ENCODE data around the gene ERAP2.
"Not testable (repeated sequence)": the region's sequence is repeated elsewhere in the genome, so short reads cannot be mapped to it uniquely, and the experiment has no call there.

The ERAP2 gene

DNA sequence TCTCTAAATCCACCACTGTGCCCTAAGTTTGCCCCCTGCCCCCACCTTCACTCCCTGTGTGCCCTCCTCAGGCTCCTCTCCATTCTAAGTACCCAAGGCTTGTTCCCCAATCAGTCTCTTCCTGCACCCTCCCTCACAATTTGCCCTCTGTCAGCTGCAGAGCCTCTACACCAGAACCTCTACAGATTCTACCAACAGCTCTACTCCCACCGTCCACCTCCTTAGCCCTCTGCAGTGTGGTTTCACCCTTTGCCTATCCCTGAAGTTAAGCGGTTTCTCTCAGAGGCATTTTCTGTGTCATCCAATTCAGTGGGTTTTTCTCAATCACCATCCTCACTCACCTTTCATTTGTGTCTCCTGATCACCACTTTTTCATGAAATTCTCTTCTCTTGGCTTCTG is 13.2 kb upstream of the ERAP2 start:
- DNase-seq, result no peak

DNA sequence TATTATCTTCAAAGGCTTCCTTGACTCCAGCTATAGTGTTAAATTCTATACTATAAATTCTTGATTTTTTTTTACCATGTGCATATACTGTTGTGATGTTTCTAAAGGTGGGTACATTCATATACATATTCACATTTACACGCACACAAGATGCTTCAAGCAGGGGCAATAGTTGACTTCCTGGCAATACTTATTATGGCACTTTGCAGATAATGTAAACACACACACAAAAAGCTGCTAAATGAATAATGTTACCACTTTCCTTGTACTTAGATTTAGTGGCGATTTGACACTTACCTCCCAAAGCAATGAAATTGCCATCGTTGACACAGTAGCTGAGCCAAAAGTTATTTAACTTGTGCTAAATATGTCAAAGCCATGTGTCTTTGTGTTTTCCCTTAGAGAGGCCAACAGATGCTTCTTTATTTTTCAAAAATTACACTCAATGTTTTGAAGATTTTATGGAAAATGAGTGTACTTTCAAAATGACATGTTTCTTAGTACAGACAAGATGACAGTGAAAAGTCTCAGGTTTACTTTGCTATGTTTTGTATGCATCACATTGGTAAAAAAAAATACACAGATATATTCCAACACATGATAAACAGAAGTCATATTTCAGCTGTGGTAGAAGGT is 12.2 kb upstream of the ERAP2 start:
- no peak for DNase-seq

DNA sequence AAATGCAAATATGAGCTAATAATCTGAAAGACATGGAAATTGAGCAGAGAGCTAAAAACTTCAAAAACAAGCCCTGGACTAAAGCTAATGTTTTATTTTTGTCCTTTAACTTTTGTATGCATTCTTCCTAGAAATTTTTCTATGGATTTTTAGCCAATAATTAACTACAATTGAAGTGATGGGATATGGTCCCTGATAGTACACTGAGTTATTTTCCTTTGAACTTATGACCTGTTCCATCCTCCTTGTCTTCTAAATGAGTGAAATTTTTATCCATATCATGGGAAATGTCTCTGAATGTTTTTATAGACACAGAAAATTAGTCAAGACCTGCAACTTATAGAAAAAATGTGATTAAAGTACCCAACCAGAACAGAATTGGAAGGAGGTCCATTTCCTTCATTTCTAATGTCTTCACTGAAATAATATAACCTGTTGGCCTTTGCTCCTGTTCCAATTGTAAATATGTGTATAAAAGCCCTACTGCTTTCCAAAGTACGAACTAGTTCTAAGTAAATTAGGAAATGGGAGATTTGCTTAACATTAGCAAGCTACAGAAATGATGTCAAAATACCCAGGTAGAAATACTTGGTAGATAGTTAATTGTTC is 11.3 kb upstream of the ERAP2 start:
- no peak for DNase-seq

DNA sequence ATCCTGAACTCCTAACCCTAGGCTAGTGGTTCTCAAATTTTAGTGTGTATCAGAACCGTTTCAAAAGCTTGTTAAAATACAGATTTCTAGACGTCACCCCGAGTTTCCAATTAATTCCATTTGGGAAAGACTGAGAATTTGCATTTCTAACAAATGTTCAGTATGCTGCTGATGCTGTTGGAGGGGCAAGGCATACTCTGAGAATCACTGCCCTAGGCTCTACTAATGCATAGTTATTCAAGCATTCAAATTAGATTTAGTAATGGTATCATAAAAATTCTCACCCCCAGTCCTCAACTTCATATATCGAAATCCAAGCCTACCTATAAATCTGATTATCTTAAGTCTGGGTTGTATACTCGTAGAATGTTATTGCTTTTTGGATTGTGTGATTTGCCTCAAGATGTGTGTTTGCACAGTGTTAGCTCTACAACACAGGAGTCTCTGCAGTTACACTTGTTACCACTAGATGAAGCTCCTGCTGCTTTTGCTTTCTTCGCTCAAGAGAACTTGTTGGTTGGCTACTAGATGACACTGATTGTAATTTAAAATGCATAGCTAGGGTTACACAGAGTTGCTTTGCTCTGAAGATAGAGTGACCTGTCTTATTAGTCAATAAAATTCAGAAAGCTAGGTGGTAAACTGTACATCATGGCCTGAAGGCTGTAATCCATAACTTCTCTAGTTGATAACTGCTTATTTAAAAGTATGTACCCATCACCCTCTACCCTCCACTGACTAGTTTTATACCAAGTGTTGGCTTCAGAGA is 7.5 kb upstream of the ERAP2 start:
- DNase-seq, result peak; percentile 71

DNA sequence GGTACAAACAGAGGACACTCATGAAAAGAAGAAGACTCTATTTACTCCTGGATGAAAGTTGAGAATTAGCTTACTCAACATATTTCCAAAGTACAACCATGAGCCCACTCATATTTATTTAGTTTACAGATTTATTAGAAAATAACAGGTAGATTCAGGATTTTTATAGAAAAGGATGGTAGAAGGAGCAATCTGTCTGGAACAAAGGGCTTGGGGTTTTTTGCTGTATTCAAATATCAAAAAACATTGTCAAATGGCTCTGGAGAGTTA is 7.0 kb upstream of the ERAP2 start:
- no peak for DNase-seq

DNA sequence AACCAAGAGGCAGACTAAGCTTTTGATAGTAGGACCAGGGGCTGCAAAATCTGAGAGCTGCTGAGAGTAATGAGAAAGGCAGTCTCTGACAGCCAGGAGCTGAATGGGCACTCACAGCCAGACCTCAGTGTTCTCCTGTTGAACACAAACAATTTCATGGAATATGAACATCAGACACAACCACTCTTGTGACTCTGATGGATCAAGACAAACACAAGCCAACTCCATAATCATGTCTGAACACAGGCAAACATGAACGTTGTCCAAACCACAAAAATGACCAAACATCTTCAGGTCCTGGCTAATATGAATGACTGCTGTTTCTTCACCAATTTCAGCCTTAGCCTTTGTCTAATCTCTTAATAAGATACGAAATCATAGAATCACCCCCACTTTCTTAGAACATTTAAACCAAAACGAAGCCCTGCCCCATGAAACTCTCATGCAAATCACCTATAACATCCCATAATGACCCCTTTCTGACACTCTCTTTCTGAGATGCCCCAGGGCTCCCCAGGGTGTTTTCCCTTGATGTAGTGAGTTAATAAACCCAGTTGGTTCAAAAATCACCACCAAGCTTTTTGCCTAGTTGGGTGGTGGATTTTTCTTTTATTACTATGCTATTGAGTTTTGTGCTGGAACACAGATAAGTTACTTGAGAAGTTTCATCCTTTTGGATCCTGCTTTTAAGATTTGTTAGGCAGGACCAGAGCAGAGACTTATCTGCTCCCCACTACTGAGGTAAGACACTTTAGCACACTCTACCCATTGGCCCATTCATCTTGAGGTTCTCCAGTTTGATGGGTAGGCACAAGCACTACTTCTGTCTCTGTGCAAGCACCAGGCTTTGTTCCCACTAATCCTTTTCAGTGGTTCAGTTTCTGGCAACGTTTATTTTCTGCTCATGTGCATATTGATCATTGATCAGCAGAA is 5.9 kb upstream of the ERAP2 start:
- DNase-seq, result no peak

DNA sequence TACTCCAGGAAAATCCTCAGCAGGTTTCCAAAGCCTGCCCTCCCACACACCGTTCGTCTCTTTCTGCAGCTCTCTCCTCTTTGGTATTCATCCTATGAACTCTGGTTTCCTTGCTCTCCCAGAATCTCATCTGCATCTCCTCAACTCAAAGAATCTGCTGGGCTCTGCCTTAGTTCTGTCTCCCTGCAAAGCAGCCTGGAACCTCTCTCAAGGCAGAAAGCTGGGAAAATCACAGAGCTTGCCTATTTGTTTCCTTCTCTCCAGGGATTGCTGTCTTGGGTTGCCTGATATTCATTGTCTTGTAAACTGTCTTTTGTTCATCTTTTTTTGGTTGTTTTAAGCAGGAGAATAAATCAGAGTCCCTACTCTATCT is 5.3 kb upstream of the ERAP2 start:
- DNase-seq, result no peak

- no peak for DNase-seq
These were observed 4.6 kb upstream of the ERAP2 start for GRCh38 chr5:96871686-96872085.

DNA sequence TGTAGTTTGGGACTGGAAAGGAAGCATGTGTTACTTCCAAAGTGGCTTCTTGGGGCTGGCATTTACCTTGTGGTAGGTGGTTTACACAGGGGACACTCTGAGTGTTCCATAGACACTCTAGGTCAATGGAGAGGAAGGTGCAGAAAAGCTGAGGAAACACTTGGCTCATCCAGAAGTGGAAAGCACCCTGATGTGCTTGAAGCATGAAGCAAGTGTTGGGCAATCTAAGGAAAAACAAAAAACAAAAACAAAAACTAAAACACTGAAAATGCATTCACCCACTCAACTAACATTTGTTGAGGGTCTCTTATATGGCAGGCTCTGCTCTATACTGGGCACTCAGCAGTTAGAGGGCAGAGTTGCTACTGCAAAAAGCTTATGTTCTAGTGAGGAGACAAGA is 2.9 kb upstream of the ERAP2 start:
- DNase-seq, result no peak

GRCh38 chr5:96874631-96875030 is 1.7 kb upstream of the ERAP2 start:
- DNase-seq, result no peak

GRCh38 chr5:96875791-96876291 is 459 bp upstream of the ERAP2 start:
- DNase-seq, result peak; percentile 23

- not testable (repeated sequence) for DNase-seq
These were observed 723 bp downstream of the ERAP2 start for GRCh38 chr5:96876977-96877469.

DNA sequence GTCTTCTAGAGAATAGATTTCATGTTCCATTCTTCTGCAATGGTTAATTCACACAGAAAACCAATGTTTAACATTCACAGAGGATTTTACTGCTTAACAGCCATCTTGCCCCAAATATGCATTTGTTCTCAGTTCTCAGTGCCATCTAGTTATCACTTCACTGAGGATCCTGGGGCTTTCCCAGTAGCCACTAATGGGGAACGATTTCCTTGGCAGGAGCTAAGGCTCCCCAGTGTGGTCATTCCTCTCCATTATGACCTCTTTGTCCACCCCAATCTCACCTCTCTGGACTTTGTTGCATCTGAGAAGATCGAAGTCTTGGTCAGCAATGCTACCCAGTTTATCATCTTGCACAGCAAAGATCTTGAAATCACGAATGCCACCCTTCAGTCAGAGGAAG is 3.4 kb downstream of the ERAP2 start:
- DNase-seq, result no peak

DNA sequence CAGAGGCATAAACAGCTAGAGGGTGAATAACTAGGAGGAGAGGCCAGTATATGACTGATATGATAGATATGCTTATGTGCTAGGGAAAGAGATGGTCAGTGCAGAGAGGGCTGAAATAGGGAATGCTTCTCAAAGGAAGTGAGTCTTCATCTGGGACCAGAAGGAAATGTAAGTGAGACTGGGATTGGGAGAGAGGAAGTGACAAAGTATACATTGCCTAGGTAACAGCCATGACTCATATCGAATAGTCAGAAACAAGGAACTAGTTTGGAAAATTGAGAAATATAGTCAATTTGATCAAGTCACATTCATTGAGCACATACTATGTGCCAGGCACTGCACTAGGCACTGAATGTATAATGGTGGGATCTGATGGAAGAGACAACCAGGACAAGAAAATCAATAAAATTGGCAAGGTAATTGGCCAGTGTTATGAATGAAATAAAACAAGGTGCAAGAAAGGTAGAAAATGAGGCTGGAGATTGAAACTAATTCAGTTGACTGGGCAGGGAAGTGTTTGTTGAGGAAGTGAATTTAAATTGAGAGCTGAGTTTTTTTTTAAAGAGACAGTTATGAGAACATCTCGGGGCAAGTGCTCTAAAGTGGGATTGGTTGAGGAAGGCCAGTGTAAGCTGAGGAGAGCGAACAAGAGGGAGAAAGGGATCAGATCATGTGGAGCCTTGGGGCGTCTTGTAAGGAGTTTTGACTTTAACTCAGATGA is 4.3 kb downstream of the ERAP2 start:
- DNase-seq, result no peak

GRCh38 chr5:96881511-96882115 is 5.3 kb downstream of the ERAP2 start:
- no peak for DNase-seq

DNA sequence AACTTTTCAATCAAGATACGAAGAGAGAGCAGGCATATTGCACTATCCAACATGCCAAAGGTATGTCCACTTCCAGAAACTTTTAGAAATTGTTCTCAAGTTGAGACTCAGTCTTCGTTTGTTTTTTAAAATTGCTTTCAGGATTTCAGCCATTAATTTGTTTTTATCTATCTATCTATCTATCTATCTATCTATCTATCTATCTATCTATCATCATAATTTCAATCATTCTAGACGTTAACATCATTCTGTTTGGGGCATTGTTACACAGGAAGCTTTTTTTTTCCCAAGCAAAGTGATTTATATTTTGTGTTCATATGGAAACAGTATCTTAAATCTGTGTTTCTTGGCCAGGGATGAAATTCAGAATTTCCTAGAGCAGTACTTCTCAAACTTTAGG is 7.6 kb downstream of the ERAP2 start:
- no peak for DNase-seq

GRCh38 chr5:96884995-96885394 is 8.7 kb downstream of the ERAP2 start:
- DNase-seq, result no peak

GRCh38 chr5:96885518-96886338 is 9.4 kb downstream of the ERAP2 start:
- DNase-seq, result peak; percentile 73

GRCh38 chr5:96893342-96893741 is 17.0 kb downstream of the ERAP2 start:
- no peak for DNase-seq

- DNase-seq, result peak; percentile 38
These were observed 20.0 kb downstream of the ERAP2 start for GRCh38 chr5:96896276-96896675.

GRCh38 chr5:96896806-96897205 is 20.5 kb downstream of the ERAP2 start:
- DNase-seq, result peak; percentile 29

Measured in RPMI8226 (cell line).